Kidney (tissue), 14 donors: ENCODE results near the gene ALKBH8. TPM values are rescaled to one million over a fixed set of nuclear protein-coding genes. Genes with fewer than 3 reads are reported as not detected.
A peak's percentile ranks its signal among the peaks of the same experiment; 100 is the strongest.
"Not testable (repeated sequence)": the region's sequence is repeated elsewhere in the genome, so short reads cannot be mapped to it uniquely, and the experiment has no call there.

Experiments
- DNase-seq, 5 donors: peaks; one replicate each; pipeline ENCODE4 v3.0.0-alpha.2; 2013 to 2020
- FAIRE-seq: peaks from 2 replicates; lab custom pipeline; 2012; peaks lifted over from hg19 to GRCh38; lab: Jason Lieb, UNC
- H3K27ac ChIP-seq, 2 donors: one replicate each; pipeline ENCODE4 v1.7.0; 2013; ENCODE audit warnings: low read depth in 2 of 2, low read length in 2 of 2, inconsistent platforms in 1 of 2
- H3K27me3 ChIP-seq: one replicate; pipeline ENCODE4 v1.7.1; 2013; ENCODE audit warnings: low read length, inconsistent platforms; ENCODE audit not compliant: control insufficient read depth, insufficient read depth
- H3K36me3 ChIP-seq, 3 donors: one replicate each; pipeline versions ENCODE4 v1.7.0 to v1.7.1; 2013; ENCODE audit warnings: low read length in 3 of 3, control low read depth in 1 of 3, inconsistent platforms in 1 of 3; ENCODE audit not compliant: insufficient read depth in 3 of 3, control insufficient read depth in 2 of 3
- H3K4me1 ChIP-seq, 3 donors: one replicate each; pipeline versions ENCODE4 v1.7.0 to v1.7.1; 2013; ENCODE audit warnings: low read length in 3 of 3, inconsistent platforms in 1 of 3, low read depth in 1 of 3; ENCODE audit not compliant: control insufficient read depth in 2 of 3, insufficient read depth in 2 of 3
- H3K4me3 ChIP-seq, 3 donors: one replicate each; pipeline versions ENCODE4 v1.7.0 to v1.8.1; 2013; ENCODE audit warnings: low read length in 3 of 3, control low read depth in 1 of 3, inconsistent platforms in 1 of 3
- H3K9ac ChIP-seq, 3 donors: one replicate each; pipeline versions ENCODE4 v1.7.0 to v1.7.1; 2013; ENCODE audit warnings: low read length in 3 of 3, control low read depth in 1 of 3, inconsistent platforms in 1 of 3
- H3K9me3 ChIP-seq, 3 donors: one replicate each; pipeline versions ENCODE4 v1.7.0 to v1.7.1; 2013; ENCODE audit warnings: low read length in 3 of 3, control low read depth in 1 of 3, inconsistent platforms in 1 of 3; ENCODE audit not compliant: control insufficient read depth in 2 of 3, insufficient read depth in 1 of 3
- intact Hi-C: fragments of 100-400 bp; cut with DNase I; formaldehyde crosslinking; loops from one replicate; pipeline ENCODE4 v1.11.1; 2022
- polyA plus RNA-seq: library from polyadenylated mRNA; stranded (reverse); fragments of 350-450 nt; fragmentation: Illumina TruSeq; extraction: RNeasy Lipid Tissue Mini Kit (QIAGEN cat#74804); gene quantifications from one replicate; pipeline ENCODE4 v1.2.3, GENCODE V29; 2014; ENCODE audit warnings: low read depth, low replicate concordance; ENCODE audit not compliant: insufficient read depth
- total RNA-seq: library from RNA; stranded (reverse); fragmentation: NEBNext Ultra II Directional; extraction: Animal tissue kit (Norgen Biotek cat#: 25700); gene quantifications from one replicate; pipeline ENCODE4 v1.2.1, GENCODE V29; 2021
- TF ChIP-seq, protein P1 (sequence below): IDR thresholded peaks from 3 replicates; pipeline ENCODE4 v1.5.1; 2012; ENCODE audit warnings: mild to moderate bottlenecking, moderate library complexity, borderline replicate concordance; ENCODE audit not compliant: insufficient read depth; ENCODE audit errors: extremely low read depth
- donor health status: control.
- donor health status: control.
- donor health status: control.
- donor health status: control.
- donor health status: control.
- donor health status: DM: yes; HTN: yes; CAD: no.
- donor health status: Normal renal cell carcinoma (clear cell type).

Gene ALKBH8
- total and polyA plus RNA-seq, 2 donors from 2014 or later, result 3.8 to 9.4 TPM

DNA sequence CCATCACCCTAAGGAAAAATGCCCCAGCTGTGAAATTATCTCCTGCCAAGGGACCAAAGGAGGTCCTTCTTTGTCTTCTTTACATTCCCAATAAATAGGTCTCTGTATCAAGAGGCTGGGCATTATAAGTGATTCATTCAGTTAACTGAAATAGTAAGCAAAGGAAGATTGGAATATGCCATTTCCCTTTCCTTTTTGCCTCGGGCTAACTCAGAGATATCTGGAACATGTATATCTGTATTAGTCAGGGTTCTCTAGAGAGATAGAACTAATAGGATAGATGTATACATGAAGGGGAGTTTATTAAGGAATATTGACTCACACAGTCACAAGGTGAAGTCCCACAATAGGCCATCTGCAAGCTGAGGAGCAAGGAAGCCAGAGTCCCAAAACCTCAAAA, 92.6 kb downstream of the ALKBH8 start:
- no peak for FAIRE-seq
- no peaks in the 10 kb centered on the region for H3K9me3 ChIP-seq
- intact Hi-C loops, result no loop called here
- no peak overlapping the region for H3K9ac ChIP-seq
- TF ChIP-seq, protein P1, sequence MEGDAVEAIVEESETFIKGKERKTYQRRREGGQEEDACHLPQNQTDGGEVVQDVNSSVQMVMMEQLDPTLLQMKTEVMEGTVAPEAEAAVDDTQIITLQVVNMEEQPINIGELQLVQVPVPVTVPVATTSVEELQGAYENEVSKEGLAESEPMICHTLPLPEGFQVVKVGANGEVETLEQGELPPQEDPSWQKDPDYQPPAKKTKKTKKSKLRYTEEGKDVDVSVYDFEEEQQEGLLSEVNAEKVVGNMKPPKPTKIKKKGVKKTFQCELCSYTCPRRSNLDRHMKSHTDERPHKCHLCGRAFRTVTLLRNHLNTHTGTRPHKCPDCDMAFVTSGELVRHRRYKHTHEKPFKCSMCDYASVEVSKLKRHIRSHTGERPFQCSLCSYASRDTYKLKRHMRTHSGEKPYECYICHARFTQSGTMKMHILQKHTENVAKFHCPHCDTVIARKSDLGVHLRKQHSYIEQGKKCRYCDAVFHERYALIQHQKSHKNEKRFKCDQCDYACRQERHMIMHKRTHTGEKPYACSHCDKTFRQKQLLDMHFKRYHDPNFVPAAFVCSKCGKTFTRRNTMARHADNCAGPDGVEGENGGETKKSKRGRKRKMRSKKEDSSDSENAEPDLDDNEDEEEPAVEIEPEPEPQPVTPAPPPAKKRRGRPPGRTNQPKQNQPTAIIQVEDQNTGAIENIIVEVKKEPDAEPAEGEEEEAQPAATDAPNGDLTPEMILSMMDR, result no peak
- H3K36me3 ChIP-seq, result no peaks in the 10 kb centered on the region
- no peaks in the 10 kb centered on the region for H3K27me3 ChIP-seq
- DNase-seq, result no peak
- H3K27ac ChIP-seq, result no peak overlapping the region
- no peak overlapping the region for H3K4me3 ChIP-seq
- H3K4me1 ChIP-seq, result no peaks in the 10 kb centered on the region

DNA sequence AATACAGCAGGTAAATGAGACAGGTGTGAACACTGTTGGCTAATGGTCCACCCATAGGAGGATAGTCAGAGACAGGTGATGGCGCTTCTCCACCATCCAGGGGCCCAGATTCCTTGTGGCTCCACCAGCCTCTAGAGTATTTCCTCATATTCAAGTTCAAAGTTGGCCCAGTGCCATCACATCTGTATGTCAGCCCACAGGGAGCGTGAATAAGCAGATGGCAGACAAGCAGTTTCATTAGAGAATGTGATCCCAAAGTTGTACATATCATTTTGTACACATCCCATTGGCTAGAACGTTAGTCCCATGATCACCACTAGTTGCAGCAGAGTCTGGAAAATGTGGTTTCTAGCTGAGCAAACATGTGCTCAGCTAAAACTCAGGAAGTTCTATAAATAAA, 96.9 kb downstream of the ALKBH8 start:
- Histone ChIP-seq H3K27me3 (no peaks in the 10 kb centered on the region), H3K4me1 (no peaks in the 10 kb centered on the region), H3K36me3 (no peaks in the 10 kb centered on the region), H3K4me3 (no peak overlapping the region), H3K9ac (no peak overlapping the region), H3K27ac (no peak overlapping the region), H3K9me3 (no peaks in the 10 kb centered on the region)
- FAIRE-seq (no peak), DNase-seq (peak in 2 of 5 donors; percentile 17 to 50)
- TF ChIP-seq, protein P1, result no peak
- intact Hi-C loops, result no loop called here

DNA sequence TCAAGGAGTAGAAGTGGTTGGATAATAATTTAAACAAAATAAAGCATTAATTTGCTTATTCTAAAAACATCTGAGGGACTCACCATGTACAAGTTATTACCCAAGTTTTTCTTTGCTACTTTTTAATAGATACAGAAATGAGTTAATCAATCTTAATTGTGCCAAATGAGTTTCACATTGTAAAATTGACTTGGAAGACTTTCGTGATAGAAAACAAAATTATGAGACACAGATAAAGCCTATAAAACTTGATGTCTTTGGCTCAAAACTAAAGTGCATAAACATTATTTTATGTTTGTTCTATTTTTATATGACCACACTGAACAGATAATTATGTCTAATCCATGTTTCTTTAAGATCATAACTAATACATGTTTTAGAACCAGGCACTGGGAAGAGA, 97.8 kb downstream of the ALKBH8 start:
- Histone ChIP-seq H3K4me1 (no peaks in the 10 kb centered on the region), H3K4me3 (no peak overlapping the region), H3K27ac (no peak overlapping the region), H3K27me3 (no peaks in the 10 kb centered on the region), H3K9ac (no peak overlapping the region), H3K36me3 (no peaks in the 10 kb centered on the region), H3K9me3 (no peaks in the 10 kb centered on the region)
- intact Hi-C loops, result no loop called here
- DNase-seq (peak in 2 of 5 donors; percentile 32 to 68), FAIRE-seq (no peak)
- TF ChIP-seq, protein P1, result no peak

DNA sequence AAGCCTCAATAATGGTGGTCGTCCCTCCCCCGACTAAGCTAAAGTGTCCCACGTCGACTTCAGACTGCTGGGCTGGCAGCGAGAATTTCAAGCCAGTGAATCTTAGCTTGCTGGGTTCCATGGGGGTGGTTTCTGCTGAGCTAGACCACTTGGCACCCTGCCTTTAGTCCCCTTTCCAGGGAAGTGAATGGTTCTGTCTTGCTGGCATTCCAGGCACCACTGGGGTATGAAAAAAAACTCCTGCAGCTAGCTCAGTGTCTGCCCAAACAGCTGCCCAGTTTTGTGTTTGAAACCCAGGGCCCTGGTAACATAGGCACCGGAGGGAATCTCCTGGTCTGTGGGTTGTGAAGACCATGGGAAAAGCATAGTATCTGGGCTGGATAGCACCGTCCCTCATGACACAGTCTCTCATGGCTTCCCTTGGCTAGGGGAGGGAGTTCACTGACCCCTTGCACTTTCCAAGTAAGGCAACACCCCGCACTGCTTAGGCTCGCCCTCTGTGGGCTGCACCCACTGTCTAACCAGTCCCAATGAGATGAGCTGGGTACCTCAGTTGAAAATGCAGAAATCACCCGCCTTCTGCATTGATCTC, 99.2 kb downstream of the ALKBH8 start:
- H3K27me3 ChIP-seq, intact Hi-C loops, FAIRE-seq: not testable (repeated sequence)

More for the DNA sequence above, 99.2 kb downstream of the ALKBH8 start:
- not testable (repeated sequence) for H3K27ac ChIP-seq, H3K9me3 ChIP-seq, H3K4me1 ChIP-seq, H3K36me3 ChIP-seq, H3K4me3 ChIP-seq, DNase-seq, H3K9ac ChIP-seq
